ENCODE data around the gene SRI. TPM values are rescaled to one million over a fixed set of nuclear protein-coding genes. Genes with fewer than 3 reads are reported as not detected.

Gene SRI
- total RNA-seq, 120 experiments from 2014 or later, result 143 to 361 (median 208) TPM

Other genes starting within 250 kb of the SRI start
- gene STEAP4, start 86.9 kb upstream of the SRI start, total RNA-seq, result 10 to 100 TPM in 1 of 120 experiments, 1 to 10 TPM in 49, under 1 TPM in 66, not detected in 4; 0.08 to 10.6 (median 0.91) TPM

Data from dorsolateral prefrontal cortex (tissue), 118 donors.